Kidney (tissue), 14 donors: ENCODE results near the gene SLC41A3. TPM values are rescaled to one million over a fixed set of nuclear protein-coding genes. Genes with fewer than 3 reads are reported as not detected.
A peak's percentile ranks its signal among the peaks of the same experiment; 100 is the strongest.
"Not testable (repeated sequence)": the region's sequence is repeated elsewhere in the genome, so short reads cannot be mapped to it uniquely, and the experiment has no call there.

Experiments used
- DNase-seq, 5 donors: peaks; one replicate each; pipeline ENCODE4 v3.0.0-alpha.2; 2013 to 2020
- FAIRE-seq: peaks from 2 replicates; lab custom pipeline; 2012; peaks lifted over from hg19 to GRCh38; lab: Jason Lieb, UNC
- H3K27ac ChIP-seq, 2 donors: one replicate each; pipeline ENCODE4 v1.7.0; 2013; ENCODE audit warnings: low read depth in 2 of 2, low read length in 2 of 2, inconsistent platforms in 1 of 2
- H3K27me3 ChIP-seq: one replicate; pipeline ENCODE4 v1.7.1; 2013; ENCODE audit warnings: low read length, inconsistent platforms; ENCODE audit not compliant: control insufficient read depth, insufficient read depth
- H3K36me3 ChIP-seq, 3 donors: one replicate each; pipeline versions ENCODE4 v1.7.0 to v1.7.1; 2013; ENCODE audit warnings: low read length in 3 of 3, control low read depth in 1 of 3, inconsistent platforms in 1 of 3; ENCODE audit not compliant: insufficient read depth in 3 of 3, control insufficient read depth in 2 of 3
- H3K4me1 ChIP-seq, 3 donors: one replicate each; pipeline versions ENCODE4 v1.7.0 to v1.7.1; 2013; ENCODE audit warnings: low read length in 3 of 3, inconsistent platforms in 1 of 3, low read depth in 1 of 3; ENCODE audit not compliant: control insufficient read depth in 2 of 3, insufficient read depth in 2 of 3
- H3K4me3 ChIP-seq, 3 donors: one replicate each; pipeline versions ENCODE4 v1.7.0 to v1.8.1; 2013; ENCODE audit warnings: low read length in 3 of 3, control low read depth in 1 of 3, inconsistent platforms in 1 of 3
- H3K9ac ChIP-seq, 3 donors: one replicate each; pipeline versions ENCODE4 v1.7.0 to v1.7.1; 2013; ENCODE audit warnings: low read length in 3 of 3, control low read depth in 1 of 3, inconsistent platforms in 1 of 3
- H3K9me3 ChIP-seq, 3 donors: one replicate each; pipeline versions ENCODE4 v1.7.0 to v1.7.1; 2013; ENCODE audit warnings: low read length in 3 of 3, control low read depth in 1 of 3, inconsistent platforms in 1 of 3; ENCODE audit not compliant: control insufficient read depth in 2 of 3, insufficient read depth in 1 of 3
- intact Hi-C: fragments of 100-400 bp; cut with DNase I; formaldehyde crosslinking; loops from one replicate; pipeline ENCODE4 v1.11.1; 2022
- polyA plus RNA-seq: library from polyadenylated mRNA; stranded (reverse); fragments of 350-450 nt; fragmentation: Illumina TruSeq; extraction: RNeasy Lipid Tissue Mini Kit (QIAGEN cat#74804); gene quantifications from one replicate; pipeline ENCODE4 v1.2.3, GENCODE V29; 2014; ENCODE audit warnings: low read depth, low replicate concordance; ENCODE audit not compliant: insufficient read depth
- total RNA-seq: library from RNA; stranded (reverse); fragmentation: NEBNext Ultra II Directional; extraction: Animal tissue kit (Norgen Biotek cat#: 25700); gene quantifications from one replicate; pipeline ENCODE4 v1.2.1, GENCODE V29; 2021
- TF ChIP-seq, protein P1 (sequence below): IDR thresholded peaks from 3 replicates; pipeline ENCODE4 v1.5.1; 2012; ENCODE audit warnings: mild to moderate bottlenecking, moderate library complexity, borderline replicate concordance; ENCODE audit not compliant: insufficient read depth; ENCODE audit errors: extremely low read depth
- donor health status: control.
- donor health status: control.
- donor health status: control.
- donor health status: control.
- donor health status: control.
- donor health status: DM: yes; HTN: yes; CAD: no.
- donor health status: Normal renal cell carcinoma (clear cell type).

SLC41A3 gene
- total and polyA plus RNA-seq, 2 donors from 2014 or later: 31.6 to 74.3 TPM

DNA sequence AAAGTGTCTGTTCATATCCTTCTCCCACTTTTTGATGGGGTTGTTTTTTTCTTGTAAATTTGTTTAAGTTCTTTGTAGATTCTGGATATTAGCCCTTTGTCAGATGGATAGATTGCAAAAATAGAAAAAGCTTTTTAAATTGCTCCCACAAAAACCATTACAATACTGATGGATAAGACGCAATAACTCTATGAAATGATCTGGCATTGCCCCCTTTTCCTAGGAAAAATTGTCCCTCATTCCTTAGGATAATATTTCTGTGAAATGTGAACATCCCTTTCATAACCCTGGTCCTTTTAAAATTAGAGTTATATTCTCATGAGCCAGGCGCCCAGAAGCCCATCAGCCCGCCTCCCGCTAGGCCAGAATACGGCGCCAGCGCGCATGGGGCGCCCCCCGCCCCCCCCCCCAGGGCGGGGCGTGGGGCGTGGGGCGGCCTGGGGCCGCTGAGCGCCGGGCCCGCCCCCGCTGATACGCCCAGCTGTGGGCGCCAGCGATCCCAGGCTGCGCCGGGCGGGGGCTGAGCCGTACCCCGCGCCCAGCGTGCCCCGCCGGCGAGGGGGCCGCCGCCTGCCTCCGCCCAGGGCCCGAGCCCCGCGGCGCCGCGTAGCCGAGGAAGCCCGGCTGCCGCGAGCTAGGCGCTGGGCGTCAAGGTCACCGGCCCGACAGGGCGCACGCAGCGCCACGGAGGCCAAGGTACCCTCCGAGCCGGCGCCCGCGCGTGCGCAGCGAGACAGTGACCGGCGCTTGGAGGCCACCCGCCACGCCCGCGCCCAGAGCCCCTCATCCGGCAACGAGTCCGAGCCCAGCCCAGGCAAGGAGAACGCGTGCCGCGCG is 126.0 kb downstream of the SLC41A3 start:
- intact Hi-C loops: no loop called here
- Histone ChIP-seq H3K27me3 (no peaks in the 10 kb centered on the region), H3K9me3 (no peaks in the 10 kb centered on the region), H3K27ac (no peak overlapping the region), H3K4me1 (no peaks in the 10 kb centered on the region), H3K9ac (no peak overlapping the region), H3K36me3 (no peaks in the 10 kb centered on the region), H3K4me3 (no peak overlapping the region)
- FAIRE-seq (no peak), DNase-seq (peak in 1 of 5 donors; percentile 37)
- TF ChIP-seq, protein P1, sequence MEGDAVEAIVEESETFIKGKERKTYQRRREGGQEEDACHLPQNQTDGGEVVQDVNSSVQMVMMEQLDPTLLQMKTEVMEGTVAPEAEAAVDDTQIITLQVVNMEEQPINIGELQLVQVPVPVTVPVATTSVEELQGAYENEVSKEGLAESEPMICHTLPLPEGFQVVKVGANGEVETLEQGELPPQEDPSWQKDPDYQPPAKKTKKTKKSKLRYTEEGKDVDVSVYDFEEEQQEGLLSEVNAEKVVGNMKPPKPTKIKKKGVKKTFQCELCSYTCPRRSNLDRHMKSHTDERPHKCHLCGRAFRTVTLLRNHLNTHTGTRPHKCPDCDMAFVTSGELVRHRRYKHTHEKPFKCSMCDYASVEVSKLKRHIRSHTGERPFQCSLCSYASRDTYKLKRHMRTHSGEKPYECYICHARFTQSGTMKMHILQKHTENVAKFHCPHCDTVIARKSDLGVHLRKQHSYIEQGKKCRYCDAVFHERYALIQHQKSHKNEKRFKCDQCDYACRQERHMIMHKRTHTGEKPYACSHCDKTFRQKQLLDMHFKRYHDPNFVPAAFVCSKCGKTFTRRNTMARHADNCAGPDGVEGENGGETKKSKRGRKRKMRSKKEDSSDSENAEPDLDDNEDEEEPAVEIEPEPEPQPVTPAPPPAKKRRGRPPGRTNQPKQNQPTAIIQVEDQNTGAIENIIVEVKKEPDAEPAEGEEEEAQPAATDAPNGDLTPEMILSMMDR: no peak

DNA sequence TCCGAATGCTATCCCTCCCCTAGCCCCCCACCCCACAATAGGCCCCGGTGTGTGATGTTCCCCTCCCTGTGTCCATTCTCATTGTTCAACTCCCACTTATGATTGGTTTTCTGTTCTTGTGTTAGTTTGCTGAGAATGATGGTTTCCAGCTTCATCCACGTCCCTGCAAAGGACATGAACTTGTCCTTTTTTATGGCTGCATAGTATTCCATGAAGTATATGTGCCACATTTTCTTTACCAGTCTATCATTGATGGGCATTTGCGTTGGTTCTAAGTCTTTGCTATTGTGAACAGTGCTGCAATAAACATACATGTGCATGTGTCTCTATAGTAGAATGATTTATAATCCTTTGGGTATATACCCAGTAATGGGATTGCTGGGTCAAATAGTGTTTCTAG is 126.9 kb downstream of the SLC41A3 start:
- H3K9me3 ChIP-seq, H3K4me1 ChIP-seq, H3K4me3 ChIP-seq, H3K36me3 ChIP-seq, H3K9ac ChIP-seq, intact Hi-C loops, DNase-seq, H3K27me3 ChIP-seq, FAIRE-seq, H3K27ac ChIP-seq: not testable (repeated sequence)

Other genes starting within 250 kb of the SLC41A3 start
- not detected for gene ROPN1B, start 114.9 kb downstream of the SLC41A3 start, total RNA-seq
- gene ROPN1B, start 114.9 kb downstream of the SLC41A3 start, polyA plus RNA-seq: not detected
- 60.0 TPM for gene ALDH1L1, start 96.5 kb upstream of the SLC41A3 start, total RNA-seq
- gene ALDH1L1, start 96.5 kb upstream of the SLC41A3 start, polyA plus RNA-seq: 199 TPM